Fibroblast of skin of back (primary cell): ENCODE data around the gene MSL3. TPM values are rescaled to one million over a fixed set of nuclear protein-coding genes. Genes with fewer than 3 reads are reported as not detected.

ENCODE experiments used
- DNase-seq: peaks from one replicate; pipeline ENCODE4 v3.0.0-alpha.2; 2013
- polyA plus RNA-seq, 2 experiments: library from polyadenylated mRNA; unstranded; fragments of 120-200 nt; gene quantifications; one replicate each; pipeline ENCODE4 v1.2.1, GENCODE V29; 2013; ENCODE audit not compliant: insufficient read length in 2 of 2

The MSL3 gene, protein sequence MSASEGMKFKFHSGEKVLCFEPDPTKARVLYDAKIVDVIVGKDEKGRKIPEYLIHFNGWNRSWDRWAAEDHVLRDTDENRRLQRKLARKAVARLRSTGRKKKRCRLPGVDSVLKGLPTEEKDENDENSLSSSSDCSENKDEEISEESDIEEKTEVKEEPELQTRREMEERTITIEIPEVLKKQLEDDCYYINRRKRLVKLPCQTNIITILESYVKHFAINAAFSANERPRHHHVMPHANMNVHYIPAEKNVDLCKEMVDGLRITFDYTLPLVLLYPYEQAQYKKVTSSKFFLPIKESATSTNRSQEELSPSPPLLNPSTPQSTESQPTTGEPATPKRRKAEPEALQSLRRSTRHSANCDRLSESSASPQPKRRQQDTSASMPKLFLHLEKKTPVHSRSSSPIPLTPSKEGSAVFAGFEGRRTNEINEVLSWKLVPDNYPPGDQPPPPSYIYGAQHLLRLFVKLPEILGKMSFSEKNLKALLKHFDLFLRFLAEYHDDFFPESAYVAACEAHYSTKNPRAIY
- 30.4 TPM for polyA plus RNA-seq (2013, experiment 1 of 2; ENCODE audit: insufficient read length)
- 21.1 TPM for polyA plus RNA-seq (2013, experiment 2 of 2; ENCODE audit: insufficient read length)

DNA sequence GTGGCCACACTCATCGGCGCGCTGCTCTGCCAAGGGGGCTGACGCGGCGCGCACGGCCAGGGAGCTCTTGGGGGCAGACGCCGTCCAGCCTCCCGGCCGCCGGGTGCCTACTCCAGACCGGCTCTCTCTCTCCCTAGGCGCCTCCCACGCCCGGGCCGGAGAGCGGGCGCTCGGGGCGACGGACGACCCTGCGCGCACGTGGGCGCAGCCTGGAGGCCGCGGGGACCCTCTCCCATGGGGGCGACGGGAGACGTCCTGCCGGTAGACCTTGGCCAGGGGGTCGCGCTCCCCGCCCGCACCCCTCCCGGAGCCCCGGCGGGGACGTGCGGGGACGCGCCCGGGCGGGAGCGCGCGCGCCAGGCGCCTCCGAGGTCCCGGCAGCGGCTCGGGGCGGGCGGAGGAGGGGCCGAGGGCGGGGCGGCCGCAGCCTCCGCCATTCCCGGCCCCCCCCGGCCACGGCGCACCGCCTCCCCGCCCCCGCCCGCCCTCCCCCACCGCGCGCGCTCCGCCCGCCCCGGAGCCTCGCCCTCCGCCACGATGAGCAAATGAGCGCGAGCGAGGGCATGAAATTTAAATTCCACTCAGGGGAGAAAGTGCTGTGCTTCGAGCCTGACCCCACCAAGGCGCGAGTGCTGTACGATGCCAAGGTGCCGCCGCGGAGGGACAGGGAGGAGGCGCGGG, at the start of gene MSL3:
TSS of gene MSL3 (plus strand) at position 519 of the 681 bp plus-strand sequence. CDS start at position 546, 27 bp downstream.
- DNase-seq = peak; percentile 67

DNA sequence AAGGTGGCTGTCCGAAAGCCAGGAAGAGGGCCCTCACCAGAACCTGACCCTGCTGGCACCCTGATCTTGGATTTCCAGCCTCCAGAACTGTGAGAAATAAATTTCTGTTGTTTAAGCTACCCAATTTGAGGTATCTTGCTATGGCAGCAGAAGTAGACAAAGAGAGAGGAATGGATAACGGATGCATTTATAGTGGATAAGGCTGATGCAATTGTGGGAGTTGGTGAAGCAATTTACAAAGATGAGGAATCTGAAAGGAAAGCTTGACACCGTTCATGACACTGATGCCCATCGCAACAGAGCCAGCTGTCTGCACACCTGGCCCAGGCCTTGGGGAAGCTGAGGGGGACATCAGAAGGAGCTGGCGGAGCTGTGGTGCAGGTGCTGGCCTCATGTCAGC, 35.7 kb upstream of the MSL3 start:
- DNase-seq = no peak

DNA sequence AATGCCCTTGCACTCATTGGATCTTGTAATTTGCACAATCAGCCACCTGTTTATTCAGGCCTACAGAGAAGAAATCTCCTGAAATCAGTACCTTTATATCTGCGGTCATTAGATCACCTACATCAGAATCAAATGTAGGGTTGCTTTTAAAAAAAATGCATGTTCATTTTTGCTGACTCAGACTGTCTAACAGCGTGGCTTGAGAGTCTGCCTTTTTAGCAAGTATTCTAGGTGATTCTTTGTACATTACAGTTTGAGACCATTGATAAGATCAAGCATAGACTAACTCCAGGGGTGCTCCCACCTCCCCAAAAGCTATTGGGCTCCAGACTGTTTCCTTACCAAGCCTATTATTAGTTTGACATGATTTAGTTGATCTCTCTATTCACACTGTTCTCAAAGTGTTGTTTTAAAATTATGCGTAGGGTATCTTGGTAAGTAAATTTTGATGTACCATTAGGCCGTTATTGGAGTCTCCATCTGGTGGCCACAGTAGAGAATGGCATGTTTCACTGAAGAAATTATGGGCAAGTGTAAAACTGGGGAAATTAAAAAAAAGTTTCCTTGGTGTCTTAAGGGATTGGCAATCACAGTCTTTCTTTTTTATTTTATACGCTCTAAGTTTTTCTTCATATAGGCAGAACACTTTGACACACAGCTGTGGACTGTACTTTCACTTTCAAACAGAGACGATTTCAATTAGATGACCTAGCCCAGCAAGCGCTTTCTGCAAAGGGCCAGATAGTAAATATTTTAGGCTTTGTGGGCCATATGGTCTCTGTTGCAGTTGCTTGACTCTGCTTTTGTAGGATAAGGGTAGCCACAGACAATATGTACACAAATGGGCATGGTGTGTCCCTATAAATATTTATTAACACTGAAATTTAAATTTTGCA, 33.7 kb upstream of the MSL3 start:
- peak; percentile 42 for DNase-seq

DNA sequence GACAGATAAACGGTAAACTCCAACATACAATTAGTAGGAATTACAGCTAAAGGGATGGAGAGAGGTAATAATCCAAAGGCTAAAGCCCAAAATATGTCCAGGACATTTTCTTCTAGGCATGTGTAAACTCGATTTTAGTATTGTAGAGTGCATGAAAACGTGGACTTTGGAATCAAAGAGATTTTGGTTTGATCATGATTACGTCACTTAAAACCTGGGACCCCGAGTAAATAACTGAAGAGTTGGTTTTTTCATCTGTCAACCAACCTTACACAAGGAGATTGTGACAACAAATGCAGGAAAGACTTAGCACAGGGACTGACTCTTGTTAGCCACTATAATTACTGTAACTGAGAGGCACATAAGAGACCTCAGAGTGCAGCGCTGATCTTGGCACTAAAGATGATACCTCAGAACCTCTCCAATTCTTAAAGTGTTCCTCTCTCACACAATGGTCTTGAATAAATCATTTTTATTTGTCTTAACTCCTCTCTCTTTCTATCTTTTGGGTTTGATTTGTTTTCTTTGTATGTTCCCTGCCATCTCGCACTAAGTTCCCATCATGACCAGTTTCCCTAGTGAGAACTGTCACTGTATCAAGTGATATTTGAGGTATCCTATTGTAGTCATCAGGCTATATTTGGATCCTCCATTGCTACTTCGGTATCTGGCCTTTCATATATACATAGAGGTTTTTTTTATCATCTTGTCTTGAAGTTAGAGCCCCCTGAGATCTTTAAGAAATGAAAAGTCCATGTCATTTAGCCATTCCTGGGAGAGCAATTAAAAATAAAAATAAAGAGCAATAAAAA, 32.2 kb upstream of the MSL3 start:
- DNase-seq = no peak

DNA sequence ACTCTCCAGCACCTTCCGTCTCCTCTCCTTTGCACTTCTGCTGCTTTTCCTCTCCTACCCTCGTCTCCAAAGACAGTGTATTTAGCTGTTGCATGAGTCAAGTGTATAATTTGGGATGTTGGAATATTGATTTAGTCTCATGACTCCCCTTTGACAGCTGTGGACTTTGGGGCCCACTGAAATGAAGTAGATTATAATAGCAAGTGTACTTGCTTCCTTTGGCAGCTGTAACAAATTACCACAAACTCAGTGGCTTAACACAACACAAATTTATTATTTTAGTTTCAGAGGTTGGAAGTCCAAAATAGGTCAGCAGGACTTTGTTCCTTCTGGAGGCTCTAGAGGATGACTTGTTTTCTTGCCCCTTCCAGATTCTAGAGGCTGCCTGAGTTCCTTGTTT, 29.5 kb upstream of the MSL3 start:
- no peak for DNase-seq

DNA sequence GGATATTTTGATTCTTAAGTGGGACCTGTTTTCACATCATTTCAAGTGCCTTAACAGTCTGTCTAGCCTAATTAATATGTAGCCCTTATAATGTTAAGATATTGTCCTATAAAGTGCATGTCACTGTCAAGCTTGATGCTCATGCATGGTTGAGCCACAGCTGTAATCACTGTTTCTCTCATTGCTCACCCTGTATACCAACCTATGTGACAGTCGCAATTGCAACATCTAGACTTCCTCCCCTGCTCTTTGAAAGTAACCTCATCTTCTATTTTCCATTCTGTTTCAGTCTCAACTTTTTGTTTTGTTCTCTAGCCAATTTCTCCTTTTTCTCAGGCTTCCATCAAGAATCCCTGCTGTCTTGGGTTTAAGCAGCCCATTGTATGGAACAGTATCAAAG, 24.4 kb upstream of the MSL3 start:
- DNase-seq = no peak

DNA sequence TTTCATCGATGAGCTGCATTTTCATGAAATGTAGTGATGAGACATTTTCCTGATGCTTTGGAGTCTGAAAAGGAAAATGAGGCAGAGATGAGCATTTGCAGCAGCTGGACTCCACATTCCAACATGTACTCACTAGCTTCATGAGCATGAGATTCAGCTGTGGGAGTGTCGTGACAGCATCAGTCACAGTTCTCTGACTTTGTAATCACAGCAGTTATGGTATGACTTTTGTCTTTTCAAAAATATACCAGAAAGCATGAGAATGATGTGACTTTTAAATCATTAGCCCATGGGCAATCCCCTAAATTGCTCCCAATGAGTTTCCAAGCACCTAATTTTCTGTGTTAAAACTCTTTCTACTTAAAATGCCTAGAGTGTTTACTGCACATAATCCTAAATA, 18.3 kb upstream of the MSL3 start:
- DNase-seq = no peak

DNA sequence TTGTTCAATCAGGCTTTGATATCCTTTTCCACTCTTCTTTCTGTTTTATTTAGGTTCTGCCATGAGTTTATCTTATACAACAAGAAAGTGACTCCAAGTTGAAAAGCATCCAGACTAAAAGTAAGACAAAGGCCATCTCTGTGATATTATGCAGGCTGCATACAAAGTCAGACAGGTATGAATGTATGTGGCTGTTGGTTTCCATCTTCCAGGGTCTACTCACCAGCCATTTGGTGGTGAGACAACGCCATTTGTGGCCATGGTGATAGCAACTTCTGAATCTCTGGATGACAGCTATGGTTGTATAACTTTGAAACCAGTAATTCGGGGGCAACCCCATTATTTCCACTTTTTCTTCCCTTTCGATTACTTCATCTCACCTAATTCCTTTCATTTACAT, 17.2 kb upstream of the MSL3 start:
- no peak for DNase-seq

DNA sequence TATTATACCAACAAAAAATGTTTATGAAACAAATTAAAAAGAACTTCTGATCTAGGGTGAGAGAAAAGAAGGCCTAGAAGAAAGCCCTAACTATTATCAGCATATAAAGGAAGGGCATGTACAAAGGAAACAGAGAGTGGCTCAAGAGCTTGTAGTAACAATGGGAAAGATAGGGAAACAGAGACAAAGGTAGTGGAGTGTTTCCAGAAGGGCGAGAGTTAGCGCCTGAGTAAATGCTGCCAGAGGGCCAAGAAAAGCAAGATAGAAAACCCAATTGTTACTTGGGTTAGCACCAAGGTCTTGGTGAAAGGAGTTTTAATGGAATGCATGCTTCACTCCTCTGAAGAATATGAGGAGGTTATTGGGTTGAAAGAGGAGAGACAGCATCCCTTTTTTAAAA, 16.5 kb upstream of the MSL3 start:
- no peak for DNase-seq

DNA sequence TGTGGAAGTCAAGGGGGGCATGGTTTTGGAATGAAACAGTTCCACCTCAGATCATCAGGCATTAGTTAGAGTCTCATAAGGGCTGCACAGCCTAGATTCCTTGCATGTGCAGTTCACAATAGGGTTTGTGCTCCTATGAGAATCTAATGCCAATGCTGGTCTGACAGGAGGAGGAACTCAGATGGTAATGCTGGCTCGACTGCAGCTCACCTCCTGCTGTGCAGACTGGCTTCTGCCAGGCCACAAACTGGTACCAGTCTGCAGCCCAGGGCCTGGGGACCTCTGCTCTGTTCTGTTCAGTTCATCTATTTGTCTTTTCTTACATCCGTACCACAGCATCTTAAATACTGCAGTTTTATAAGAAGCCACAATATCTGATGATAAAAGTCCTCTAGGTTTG, 12.2 kb upstream of the MSL3 start:
- no peak for DNase-seq

DNA sequence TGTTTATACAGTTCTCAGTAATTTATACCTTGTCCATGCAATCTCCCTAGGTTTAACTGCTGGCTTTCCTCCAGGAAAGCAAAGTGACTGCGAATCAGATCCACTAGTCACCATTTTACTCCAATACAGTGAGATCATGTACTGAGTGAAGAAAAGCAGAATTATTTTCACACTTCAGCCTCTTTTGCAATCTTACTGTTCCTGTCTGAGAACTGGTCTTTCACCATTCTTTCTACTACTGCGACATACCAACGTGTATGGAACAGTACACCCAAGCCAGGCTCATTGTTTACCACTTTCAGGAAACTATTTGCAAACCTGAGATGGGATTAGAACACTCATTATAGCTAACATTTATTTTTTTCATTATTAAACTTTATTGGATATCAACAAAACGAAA, 8.0 kb upstream of the MSL3 start:
- no peak for DNase-seq

DNA sequence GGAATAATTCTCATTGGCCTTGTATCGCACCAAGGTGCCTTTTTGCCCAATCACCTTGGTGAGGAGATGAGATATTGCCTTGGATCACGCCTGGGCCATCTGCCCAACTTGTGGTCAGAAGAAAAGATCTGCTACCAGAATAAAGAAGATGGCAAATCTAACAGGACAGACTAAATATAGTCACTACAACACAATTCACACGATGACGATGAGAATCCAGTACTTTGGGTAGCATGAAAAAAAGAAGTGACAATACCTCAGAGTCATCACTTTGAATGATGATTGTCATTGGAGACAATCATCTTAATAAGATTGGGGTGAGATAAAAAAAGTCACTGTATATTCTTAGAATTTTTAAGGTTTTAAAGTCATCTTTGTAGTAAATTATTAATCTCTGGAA, 7.3 kb upstream of the MSL3 start:
- no peak for DNase-seq

DNA sequence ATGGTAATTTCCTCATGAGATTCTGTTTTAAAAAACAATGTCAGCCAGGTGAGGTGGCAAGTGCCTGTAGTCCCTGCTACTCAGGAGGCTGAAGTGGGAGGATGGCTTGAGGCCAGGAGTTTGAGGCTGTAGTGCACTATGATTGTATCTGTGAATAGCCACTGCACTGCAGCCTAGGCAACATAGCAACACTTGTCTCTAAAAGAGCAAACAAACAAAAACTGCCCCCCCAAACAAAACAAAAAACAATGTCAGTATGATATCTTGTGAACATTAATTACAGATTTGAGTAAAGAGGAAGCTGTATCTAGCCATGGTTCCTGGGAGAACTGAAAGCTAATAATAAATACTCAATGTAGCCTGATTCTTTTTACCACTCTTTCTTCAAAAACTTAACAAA, 6.8 kb upstream of the MSL3 start:
- DNase-seq = no peak

DNA sequence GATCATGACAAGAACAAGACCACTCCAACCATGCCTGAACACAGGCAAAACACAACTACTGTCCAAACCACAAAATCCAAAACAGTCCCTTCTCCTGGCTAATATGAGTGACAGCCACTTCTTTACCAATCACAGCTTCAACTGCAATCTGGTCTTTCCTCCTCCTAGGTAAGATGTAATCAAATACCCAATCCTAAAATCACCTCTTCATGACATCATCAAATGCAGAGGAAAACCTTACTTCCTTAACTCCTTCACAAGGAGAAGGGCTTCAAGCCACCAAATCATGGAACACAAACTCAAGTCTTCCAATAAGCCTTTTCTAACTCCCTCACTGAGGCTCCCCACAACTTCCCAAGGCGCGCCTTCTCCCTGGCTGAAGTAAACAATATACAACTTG, 4.4 kb upstream of the MSL3 start:
- DNase-seq = no peak

DNA sequence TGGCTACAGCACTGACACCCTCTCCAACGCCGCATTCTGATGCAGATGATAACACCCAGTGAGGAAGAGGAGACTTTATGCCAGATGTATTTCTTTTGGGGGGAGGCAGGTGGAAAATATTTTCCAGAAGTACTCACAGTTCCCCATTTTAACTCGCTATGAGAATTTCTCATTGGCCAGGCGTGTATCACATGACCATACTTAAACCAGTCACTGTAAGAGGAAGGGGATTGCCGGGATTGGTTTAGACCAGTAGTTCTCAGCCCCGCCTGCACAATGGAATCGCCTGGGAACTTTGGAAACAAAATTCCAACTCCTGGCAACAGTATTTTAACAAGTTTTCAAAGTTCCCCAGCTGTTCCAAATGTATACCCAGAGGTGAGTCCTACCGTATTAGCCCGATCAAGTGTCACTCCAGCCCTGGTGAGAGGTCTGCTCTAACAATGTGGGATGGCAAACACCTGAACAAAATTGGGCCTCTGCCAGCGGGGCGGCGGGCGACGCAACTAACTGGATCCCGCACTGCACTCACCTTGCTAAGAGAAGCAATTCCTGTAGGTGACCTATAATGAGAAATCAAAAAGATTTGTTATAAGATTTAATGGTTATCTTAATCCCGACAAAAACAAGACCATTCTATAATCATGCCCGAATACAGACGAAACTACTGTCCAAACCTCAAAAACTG, 2.9 kb upstream of the MSL3 start:
- DNase-seq = no peak

DNA sequence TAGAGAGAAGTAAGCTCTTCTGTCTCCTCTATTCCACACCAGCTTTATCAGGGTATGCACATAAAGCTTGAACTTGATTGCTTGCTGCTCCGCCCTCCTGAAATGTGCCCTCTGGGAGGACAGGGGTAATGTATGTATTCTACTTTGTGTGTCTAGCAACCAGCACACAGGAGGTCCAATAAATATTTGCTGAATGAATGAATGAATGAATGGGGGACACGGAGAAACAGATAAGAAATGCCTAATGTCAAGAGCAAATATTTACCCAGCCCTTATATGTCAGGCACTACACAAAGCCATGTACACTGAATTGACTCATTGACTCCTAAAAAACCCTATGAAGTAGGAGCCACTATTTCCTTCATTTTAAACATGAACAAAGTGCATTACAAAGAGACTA, 2.3 kb upstream of the MSL3 start:
- no peak for DNase-seq

DNA sequence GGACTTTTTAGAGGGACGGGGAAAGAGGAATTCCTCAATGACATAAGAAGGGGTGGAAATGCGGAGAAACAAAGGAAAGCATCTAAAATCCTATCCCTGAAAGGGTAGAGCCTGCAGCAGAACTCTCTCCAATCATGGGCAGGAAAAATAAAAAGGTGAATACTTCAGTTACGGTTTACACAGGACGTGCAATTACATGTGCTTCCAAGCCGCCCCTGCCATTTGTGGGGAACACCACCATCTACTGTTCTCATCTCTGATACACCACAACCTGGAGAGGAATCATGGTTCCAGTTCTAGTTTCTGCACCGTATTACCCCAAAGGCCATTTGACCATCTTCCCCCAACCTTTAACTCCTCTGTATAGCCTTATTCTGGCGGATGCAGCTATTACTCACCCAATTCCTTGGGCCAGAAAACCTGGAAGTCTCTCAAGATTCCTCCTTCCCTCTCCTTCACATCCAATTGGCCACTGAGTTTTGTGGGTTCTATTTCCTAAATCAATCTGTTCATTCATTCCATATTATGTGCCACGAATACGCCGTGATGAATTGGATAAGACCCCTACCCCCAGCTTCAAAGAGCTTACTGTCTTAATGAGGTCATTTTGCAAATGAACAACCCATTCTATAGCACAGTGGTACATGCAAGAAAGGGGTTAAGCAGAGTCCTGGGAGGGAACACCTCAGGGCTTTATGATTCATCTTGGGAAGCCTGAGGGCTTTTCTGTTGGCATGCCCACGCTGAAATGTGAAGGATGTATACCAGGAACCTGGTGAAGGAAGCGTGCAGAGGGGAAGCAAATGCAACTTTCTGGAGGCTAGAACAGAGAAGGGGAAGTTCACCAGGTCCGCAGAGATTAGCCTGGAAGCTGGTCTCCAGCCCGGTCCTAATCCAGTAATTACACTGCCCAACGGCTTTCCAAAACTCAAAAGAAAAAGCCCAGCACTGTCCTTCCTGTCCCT, 1.4 kb upstream of the MSL3 start:
- DNase-seq = peak; percentile 6

DNA sequence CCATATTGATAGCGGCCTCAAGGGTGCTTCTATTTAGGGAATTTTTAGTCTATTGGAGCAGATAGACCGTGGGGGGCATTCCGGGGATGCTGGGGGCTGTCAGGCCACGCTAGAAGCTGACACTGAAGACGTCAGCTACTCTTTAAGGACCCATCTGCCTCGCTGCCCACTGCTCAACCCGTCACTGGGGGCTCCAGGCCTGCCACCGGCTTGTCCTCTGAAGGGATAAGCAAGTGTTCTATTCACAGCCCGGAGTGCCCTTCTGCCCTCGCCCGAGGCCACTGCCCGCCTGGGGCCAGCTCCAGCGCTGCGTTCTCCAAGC, 679 bp upstream of the MSL3 start:
- no peak for DNase-seq

DNA sequence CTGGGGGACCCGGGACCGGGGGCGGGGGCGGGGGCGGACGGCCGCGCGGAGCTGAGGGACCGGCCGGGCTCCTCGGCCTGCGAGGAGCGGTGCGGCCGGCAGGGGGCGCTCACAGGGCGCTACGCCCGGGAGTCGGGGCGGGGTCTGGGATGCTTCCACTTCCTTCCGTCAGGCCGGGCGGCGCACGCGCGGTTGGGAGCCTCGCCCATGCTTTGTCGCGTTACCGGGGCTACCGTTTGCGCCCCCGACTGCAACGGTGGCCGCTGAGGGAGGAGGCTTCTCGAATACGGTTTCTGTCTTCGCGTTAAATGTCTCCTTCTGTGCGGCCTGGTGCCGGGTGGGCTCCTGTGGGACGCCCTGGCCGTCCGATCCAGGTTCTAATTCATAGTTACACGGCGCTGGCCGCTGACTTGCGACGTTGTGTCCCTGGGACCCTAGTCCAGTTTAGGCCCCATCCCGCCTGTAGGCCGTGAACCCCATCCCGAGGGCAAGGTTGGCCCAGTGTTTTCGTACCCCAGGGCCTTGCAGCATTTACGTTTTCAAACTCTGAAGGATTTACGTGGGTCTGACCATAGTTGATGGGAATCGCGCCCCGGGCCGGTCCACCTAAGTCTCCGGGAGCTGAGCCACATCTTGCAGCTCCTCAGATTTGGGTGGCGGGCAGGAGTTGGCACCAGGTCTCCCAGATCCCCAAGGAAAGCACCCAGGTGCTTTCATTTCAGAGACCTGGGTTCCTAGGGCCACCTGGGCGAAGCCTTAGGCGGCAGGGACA, 549 bp downstream of the MSL3 start:
- DNase-seq = peak; percentile 82

DNA sequence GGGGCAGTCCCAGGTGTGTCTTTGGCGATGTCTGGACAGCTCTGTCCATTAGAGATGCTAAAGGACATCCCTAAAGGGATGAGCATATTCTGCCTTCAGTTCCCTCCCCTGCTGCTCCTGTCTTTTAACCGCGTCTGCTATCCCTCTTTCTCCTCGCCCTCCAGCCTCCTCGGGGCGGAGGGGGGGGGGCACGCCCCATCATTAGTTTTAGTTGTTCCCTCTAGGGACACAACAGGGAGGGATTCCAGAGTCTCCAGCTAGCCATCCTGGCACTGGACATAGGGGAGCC, 1.1 kb downstream of the MSL3 start:
- DNase-seq = no peak
